WI38 (cell line): ENCODE results near the gene KRT5.

ENCODE experiments used
- H3K4me3 ChIP-seq: 2 replicates; pipeline ENCODE4 v1.5.1; 2011; ENCODE audit warnings: low read depth, mild to moderate bottlenecking, control low read depth, low read length
- TF ChIP-seq, protein P1 (sequence below): IDR thresholded peaks from 2 replicates; pipeline ENCODE4 v1.5.1; 2012; ENCODE audit warnings: low read depth, mild to moderate bottlenecking, control low read depth, low read length

KRT5 gene

DNA sequence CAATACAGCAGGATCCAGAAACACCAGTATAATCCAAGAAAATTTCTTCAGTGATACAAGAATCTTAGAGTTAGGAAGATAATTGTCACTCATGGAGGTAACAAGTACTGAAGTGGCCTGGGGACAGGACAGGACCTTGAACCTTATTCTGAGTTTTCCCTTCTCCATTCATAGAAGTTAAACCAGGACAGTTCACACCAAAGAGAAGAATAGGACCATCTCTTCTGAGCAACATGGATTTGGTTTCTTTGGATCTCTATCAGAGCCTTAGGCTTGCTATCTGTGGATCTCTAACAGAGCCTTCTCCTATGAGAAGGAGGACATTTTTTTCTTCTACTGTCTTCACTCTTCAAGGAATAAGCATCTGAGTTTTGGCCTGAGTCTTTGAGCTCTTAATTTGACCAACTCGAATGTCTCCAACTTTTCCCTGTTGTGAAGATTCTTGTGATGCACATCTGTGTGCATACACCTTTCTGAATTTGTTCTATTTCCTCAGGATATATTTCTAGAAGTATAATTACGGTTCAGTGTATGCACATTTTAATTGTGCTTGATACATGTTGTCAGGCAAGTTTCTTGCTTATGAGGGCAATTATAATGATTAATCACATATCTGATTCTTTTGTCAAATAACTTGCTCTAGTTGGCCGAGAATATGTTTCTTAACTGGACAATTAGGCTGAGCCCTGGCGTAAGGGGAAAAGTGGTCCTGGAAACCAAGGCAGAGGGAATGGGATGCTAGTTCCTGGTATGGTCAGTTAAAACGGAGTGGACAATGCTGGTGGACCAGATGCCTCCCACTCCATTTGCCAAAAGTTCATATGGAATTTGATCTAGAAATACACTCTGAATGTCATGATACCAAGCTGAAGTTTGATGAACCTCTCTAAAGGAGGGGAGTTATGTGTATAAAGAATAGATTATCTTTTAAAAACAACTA is 33.8 kb downstream of the KRT5 start:
- TF ChIP-seq, protein P1, sequence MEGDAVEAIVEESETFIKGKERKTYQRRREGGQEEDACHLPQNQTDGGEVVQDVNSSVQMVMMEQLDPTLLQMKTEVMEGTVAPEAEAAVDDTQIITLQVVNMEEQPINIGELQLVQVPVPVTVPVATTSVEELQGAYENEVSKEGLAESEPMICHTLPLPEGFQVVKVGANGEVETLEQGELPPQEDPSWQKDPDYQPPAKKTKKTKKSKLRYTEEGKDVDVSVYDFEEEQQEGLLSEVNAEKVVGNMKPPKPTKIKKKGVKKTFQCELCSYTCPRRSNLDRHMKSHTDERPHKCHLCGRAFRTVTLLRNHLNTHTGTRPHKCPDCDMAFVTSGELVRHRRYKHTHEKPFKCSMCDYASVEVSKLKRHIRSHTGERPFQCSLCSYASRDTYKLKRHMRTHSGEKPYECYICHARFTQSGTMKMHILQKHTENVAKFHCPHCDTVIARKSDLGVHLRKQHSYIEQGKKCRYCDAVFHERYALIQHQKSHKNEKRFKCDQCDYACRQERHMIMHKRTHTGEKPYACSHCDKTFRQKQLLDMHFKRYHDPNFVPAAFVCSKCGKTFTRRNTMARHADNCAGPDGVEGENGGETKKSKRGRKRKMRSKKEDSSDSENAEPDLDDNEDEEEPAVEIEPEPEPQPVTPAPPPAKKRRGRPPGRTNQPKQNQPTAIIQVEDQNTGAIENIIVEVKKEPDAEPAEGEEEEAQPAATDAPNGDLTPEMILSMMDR, result no peak
- no peak overlapping the region for H3K4me3 ChIP-seq

DNA sequence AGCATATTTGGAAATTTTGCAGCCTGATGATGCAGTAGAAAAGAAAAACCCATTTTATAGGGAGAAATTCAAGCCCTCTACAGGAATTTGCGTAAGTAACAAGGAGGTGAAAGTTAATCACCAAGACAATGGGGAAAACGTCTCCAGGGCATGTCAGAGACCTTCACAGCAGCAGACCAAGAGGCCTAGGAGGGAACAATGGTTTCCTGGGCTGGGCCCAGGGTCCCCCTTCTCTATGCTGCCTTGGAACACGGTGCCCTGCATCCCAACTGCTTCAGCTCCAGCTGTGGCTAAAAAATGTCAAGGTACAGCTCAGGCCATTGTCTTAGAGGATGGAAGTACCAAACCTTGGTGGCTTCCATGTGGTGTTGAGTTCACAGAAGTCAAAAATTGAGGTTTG is 40.1 kb downstream of the KRT5 start:
- TF ChIP-seq, protein P1, result no peak
- H3K4me3 ChIP-seq, result no peak overlapping the region

DNA sequence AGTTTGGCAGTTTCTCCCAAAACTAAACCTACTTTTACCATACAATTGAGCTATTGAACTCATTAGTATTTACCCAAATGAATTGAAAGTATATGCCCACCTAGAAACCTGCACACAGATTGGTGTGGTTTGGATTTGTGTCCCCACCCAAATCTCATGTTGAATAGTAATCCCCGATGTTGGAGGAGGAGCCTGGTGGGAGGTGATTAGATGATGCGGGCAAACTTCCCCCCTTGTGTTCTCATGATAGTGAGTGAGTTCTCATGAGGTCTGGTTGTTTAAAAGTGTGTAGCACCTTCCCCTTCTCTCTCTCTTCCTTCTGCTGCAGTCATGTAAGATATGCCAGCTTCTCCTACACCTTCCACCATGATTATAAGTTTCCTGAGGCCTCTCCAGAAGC is 42.5 kb downstream of the KRT5 start:
- no peak overlapping the region for H3K4me3 ChIP-seq
- TF ChIP-seq, protein P1, result no peak

DNA sequence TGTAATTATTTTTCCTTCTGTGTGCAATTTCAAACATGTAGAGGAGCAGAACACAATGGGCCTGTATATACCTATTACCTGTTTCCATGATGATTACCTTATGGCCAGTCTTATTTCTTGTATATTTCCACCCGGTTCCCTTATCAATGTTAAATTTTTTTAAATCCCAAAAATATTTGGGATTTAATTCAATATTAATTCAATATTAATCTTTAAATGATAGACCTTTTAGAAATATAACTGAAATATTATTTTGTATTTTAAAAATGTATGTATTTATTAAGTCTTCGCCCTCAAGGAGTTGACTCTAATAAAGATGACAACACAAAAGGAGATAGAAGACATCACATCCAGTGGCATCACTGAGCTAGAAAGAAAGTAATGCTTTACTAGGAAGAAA is 46.0 kb downstream of the KRT5 start:
- TF ChIP-seq, protein P1, result no peak
- no peak overlapping the region for H3K4me3 ChIP-seq

DNA sequence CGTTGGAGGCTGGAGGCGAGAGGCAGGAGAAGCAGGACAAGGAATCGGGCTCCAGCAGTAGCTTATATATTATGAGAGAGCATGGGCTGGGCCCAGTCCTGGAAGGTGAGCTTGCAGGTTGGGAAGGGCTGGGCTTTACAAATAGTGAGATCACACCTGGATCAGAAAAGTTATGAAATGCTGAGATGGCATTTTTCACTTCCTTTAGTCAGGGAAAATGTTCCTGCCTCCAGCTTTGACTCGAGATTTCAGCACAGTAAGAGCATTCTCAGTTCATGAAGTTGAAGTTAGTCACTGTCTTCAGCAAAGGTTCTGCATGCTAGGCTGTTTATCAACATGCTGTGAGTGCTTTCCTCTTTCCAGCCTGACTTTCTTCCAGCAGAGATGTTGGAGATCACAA is 46.4 kb downstream of the KRT5 start, which contains the start of gene KRT6C:
KRT6C (minus strand) TSS at position 38 of the 400 bp plus-strand sequence. CDS start 68 bp downstream, outside the sequence.
- TF ChIP-seq, protein P1, result no peak
- no peak within 1 kb of the TSS for H3K4me3 ChIP-seq

DNA sequence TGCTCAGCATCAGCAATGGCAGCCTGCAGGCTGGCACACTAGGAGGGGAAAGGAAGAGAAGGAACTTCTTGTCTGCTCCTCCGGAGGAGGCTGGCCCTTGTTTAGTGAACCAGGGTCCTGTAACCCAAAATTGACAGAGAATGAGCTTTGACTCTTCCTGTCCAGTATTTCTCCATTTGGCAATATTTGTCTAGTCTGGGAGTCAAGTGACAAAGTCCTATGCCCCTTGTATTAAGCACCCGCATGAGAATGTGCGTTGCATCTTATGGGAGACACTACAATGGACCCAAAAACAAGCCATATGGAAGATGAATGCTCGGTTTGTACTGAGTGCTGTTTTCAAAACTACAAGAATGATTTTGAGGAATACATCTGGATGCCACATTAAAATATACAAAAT is 50.3 kb downstream of the KRT5 start:
- no peak overlapping the region for H3K4me3 ChIP-seq
- TF ChIP-seq, protein P1, result no peak

DNA sequence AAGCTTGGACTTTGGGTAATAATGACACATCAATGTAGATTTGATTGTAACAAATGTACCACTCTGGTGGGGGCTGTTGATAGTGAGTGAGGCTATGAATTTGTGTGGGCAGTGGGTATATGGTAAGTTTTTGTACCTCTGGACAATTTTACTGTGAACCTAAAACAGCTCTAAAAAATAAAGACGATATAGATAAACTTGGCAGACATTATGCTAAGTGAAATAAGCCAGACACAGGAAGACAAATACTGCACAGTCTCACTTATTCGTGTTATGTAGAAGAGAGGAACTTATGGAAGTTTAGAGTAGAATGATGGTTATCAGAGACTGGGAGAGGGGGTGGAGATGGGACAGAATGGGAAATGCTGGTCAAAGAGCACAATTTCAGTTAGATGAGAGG is 55.3 kb downstream of the KRT5 start:
- TF ChIP-seq, protein P1, result no peak
- no peak overlapping the region for H3K4me3 ChIP-seq
